NCI-H460 (cell line): ENCODE data around the gene IRAK3. TPM values are rescaled to one million over a fixed set of nuclear protein-coding genes. Genes with fewer than 3 reads are reported as not detected.
A peak's percentile ranks its signal among the peaks of the same experiment; 100 is the strongest.
"Not testable (repeated sequence)": the region's sequence is repeated elsewhere in the genome, so short reads cannot be mapped to it uniquely, and the experiment has no call there.

ENCODE experiments used
- DNase-seq: peaks from one replicate; pipeline ENCODE4 v3.0.0-alpha.2; 2016; ENCODE audit warnings: low read depth; ENCODE audit errors: extremely low read depth
- total RNA-seq: library from RNA; depleted of rRNA; stranded (reverse); fragments of >200 nt; shearing (Covaris generic); gene quantifications from 2 replicates; pipeline ENCODE4 v1.2.3, GENCODE V29; 2014; rRNA removed

IRAK3 gene
- total RNA-seq, 1 experiment from 2014 or later, result 0.89 TPM

- DNase-seq, result peak; percentile 98
Observed at GRCh38 chr12:66301944-66302826, 113.2 kb downstream of the IRAK3 start, which contains the start of gene HELB. Gene HELB, plus strand, starts transcription at chr12:66302493. Its CDS starts 111 bp downstream, at chr12:66302604.

- DNase-seq, result no peak
Observed at GRCh38 chr12:66302827-66303169, 113.8 kb downstream of the IRAK3 start.

- not testable (repeated sequence) for DNase-seq
Observed at GRCh38 chr12:66303316-66303804, 114.3 kb downstream of the IRAK3 start.

Other genes with a start within 250 kb of the IRAK3 start
- gene LLPH, start 58.5 kb upstream of the IRAK3 start, total RNA-seq, result 36.0 and 39.6 TPM in 2 replicates
- 86.8 and 89.8 TPM in 2 replicates for gene TMBIM4, start 19.2 kb upstream of the IRAK3 start, total RNA-seq
- 8.0 and 8.1 TPM in 2 replicates for gene HELB, start 113.3 kb downstream of the IRAK3 start, total RNA-seq